HepG2 (cell line): Measurements from ENCODE around the gene EEF1AKMT3. TPM values are rescaled to one million over a fixed set of nuclear protein-coding genes. Genes with fewer than 3 reads are reported as not detected.

Experiments
- CCDC6 ChIP-seq: sonication (generic); formaldehyde crosslinking; IDR thresholded peaks from 2 replicates; pipeline ENCODE4 v1.8.1; 2022; ENCODE audit warnings: mild to moderate bottlenecking, missing genetic modification reagents, moderate library complexity
- EHMT2 ChIP-seq: fragments of 200-600 bp; sonication (generic); IDR thresholded peaks from 2 replicates; pipeline ENCODE4 v1.7.0; 2017; ENCODE audit warnings: antibody characterized with exemption, low read depth, low read length, borderline replicate concordance
- GLMP ChIP-seq: sonication (generic); formaldehyde crosslinking; IDR thresholded peaks from 2 replicates; pipeline ENCODE4 v1.9.0; 2021; ENCODE audit warnings: missing genetic modification reagents, mild to moderate bottlenecking, borderline replicate concordance
- KIAA2018 ChIP-seq: sonication (generic); formaldehyde crosslinking; IDR thresholded peaks from 2 replicates; pipeline ENCODE4 v1.5.0; 2020; ENCODE audit warnings: mild to moderate bottlenecking, missing genetic modification reagents, borderline replicate concordance
- MEF2D ChIP-seq: sonication (generic); formaldehyde crosslinking; IDR thresholded peaks from 2 replicates; pipeline ENCODE4 v1.5.1; 2020; ENCODE audit warnings: mild to moderate bottlenecking, missing genetic modification reagents
- MXD4 ChIP-seq: IDR thresholded peaks from 2 replicates; pipeline ENCODE4 v1.6.1; 2016; ENCODE audit warnings: mild to moderate bottlenecking, missing biosample characterization, missing genetic modification reagents
- SOX13 ChIP-seq, 3 experiments: fragments of 450-650 bp in 1 of 3; sonication (generic) in 1 of 3; formaldehyde crosslinking in 1 of 3; IDR thresholded peaks in 2 of 3; conservative IDR thresholded peaks in 1 of 3; 2 replicates each; pipeline versions ENCODE4 v1.5.0 to v1.6.1; 2016 to 2020; ENCODE audit warnings: antibody characterized with exemption in 1 of 3, mild to moderate bottlenecking in 1 of 3, missing compliant biosample characterization in 1 of 3, missing genetic modification reagents in 1 of 3, moderate library complexity in 1 of 3
- TRIM22 ChIP-seq: fragments of 450-650 bp; IDR thresholded peaks from 2 replicates; pipeline ENCODE4 v1.6.1; 2017
- YY1 ChIP-seq: IDR thresholded peaks from 2 replicates; pipeline ENCODE4 v1.6.1; 2011; ENCODE audit warnings: low read length, low read depth, moderate library complexity, mild to moderate bottlenecking; ENCODE audit not compliant: insufficient read depth, insufficient replicate concordance
- ZNF232 ChIP-seq: sonication (generic); formaldehyde crosslinking; IDR thresholded peaks from 2 replicates; pipeline ENCODE4 v1.4.0; 2020; ENCODE audit warnings: missing genetic modification reagents, borderline replicate concordance
- ZNF260 ChIP-seq: sonication (generic); formaldehyde crosslinking; IDR thresholded peaks from 2 replicates; pipeline ENCODE4 v1.4.0; 2020; ENCODE audit warnings: missing genetic modification reagents, low read depth, mild to moderate bottlenecking, borderline replicate concordance
- ZNF580 ChIP-seq: IDR thresholded peaks from 2 replicates; pipeline ENCODE4 v1.6.1; 2016; ENCODE audit warnings: low read depth, borderline replicate concordance
- ZNF770 ChIP-seq: sonication (generic); formaldehyde crosslinking; IDR thresholded peaks from 2 replicates; pipeline ENCODE4 v1.5.0; 2020; ENCODE audit warnings: mild to moderate bottlenecking, missing genetic modification reagents
- polyA plus RNA-seq, 8 experiments: library from polyadenylated mRNA; depleted of rRNA in 3 of 8; stranded (reverse) in 7 of 8; unstranded in 1 of 8; fragments of >200 nt; fragmentation: Illumina TruSeq in 4 of 8; extraction: Trizol in 4 of 8; gene quantifications; 2 replicates each; pipeline versions ENCODE4 v1.2.1 to v1.2.3, GENCODE V29; 2011 to 2016; ENCODE audit warnings: low read depth in 4 of 8, missing spikeins in 1 of 8, mixed read lengths in 1 of 8; ENCODE audit not compliant: insufficient read depth in 1 of 8
- total RNA-seq, 5 experiments: library from RNA; depleted of rRNA; stranded (reverse); fragments of >200 nt; fragmentation: Illumina TruSeq; extraction: Trizol; gene quantifications; 2 replicates each; pipeline ENCODE4 v1.2.3, GENCODE V29; 2016; ENCODE audit warnings: low read depth in 1 of 5

The EEF1AKMT3 gene
- total and polyA plus RNA-seq, 2 of the 13 experiments (the other 11 are each of a cell fraction or from before 2014, with no cell fraction given): 4.7 to 11.4 TPM

- TF ChIP-seq TRIM22 (no peak), KIAA2018 (CRISPR knock-in tag) (peak; percentile 81; the same call in 1 of the 2 replicates), ZNF770 (CRISPR knock-in tag) (peak; percentile 43), ZNF232 (CRISPR knock-in tag) (peak; percentile 84; the same call in 1 of the 2 replicates), SOX13 (IDR thresholded peaks at IDR 0.05) (peak; percentile 23; the same call in 1 of the 2 replicates), SOX13 (CRISPR knock-in tag; conservative IDR thresholded peaks at IDR 0.05 in 1 of 2, IDR thresholded peaks at IDR 0.05 in 1 of 2) (peak in 1 of 2 experiments; percentile 61; a peak in 1 of 4 replicates), ZNF260 (CRISPR knock-in tag) (no peak), YY1 (peak; percentile 71), EHMT2 (no peak), ZNF580 (peak; percentile 96; the same call in 1 of the 2 replicates), CCDC6 (CRISPR knock-in tag) (peak; percentile 88; the same call in 1 of the 2 replicates), GLMP (CRISPR knock-in tag) (no peak), MEF2D (CRISPR knock-in tag) (peak; percentile 90), MXD4 (CRISPR knock-in tag) (peak; percentile 97)
These were observed 20.4 kb upstream of the EEF1AKMT3 start, which contains the start of gene CDK4 (continued) for GRCh38 chr12:57751788-57752667.
